ENCODE results near the gene CUL5.

DNA sequence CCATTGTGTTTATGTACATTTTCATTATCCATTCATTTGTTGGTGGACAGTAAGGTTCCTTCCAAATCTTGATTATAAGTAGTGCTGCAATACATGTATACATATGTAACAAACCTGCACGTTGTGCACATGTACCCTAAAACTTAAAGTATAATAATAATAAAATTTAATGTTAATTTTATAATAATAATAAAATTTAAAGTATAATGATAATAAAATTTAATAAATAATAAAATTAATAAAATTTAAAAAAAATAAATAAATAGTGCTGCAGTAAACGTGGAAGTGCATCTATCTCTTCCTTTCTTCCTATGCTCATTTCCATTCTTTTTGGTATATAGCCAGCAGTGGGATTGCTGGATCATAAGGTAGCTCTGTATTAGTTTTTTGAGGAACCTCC lies 54.7 kb downstream of the CUL5 start:
- TF ChIP-seq POLR2A (IDR thresholded peaks at IDR 0.05; ENCODE audit: low read length), result no peak
- no peak for TF ChIP-seq GATA1 (IDR thresholded peaks at IDR 0.05; ENCODE audit: low read depth, low read length)
